ENCODE measurements around the gene HOOK2. TPM values are rescaled to one million over a fixed set of nuclear protein-coding genes. Genes with fewer than 3 reads are reported as not detected.

Gene HOOK2
- total and polyA plus RNA-seq, 4 donors = 39.8 to 67.4 (median 50.6) TPM

DNA sequence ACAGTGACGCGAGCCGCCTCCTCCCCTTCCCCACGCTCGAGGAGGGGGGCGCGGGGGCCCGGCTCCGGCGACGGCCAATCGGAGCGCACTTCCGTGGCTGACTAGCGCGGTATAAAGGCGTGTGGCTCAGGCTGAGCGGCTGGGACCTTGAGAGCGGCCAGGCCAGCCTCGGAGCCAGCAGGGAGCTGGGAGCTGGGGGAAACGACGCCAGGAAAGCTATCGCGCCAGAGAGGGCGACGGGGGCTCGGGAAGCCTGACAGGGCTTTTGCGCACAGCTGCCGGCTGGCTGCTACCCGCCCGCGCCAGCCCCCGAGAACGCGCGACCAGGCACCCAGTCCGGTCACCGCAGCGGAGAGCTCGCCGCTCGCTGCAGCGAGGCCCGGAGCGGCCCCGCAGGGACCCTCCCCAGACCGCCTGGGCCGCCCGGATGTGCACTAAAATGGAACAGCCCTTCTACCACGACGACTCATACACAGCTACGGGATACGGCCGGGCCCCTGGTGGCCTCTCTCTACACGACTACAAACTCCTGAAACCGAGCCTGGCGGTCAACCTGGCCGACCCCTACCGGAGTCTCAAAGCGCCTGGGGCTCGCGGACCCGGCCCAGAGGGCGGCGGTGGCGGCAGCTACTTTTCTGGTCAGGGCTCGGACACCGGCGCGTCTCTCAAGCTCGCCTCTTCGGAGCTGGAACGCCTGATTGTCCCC, 16.1 kb upstream of the HOOK2 start, which contains the start of gene JUNB:
Gene JUNB, plus strand, starts transcription at position 142 of the 706 bp plus-strand sequence. Its CDS starts 286 bp downstream, at position 428.
- DNase-seq (peak; percentile 97 to 98 (median 98)), ATAC-seq (ENCODE audit: insufficient read depth, low FRiP score) (peak; percentile 42)
- H3K4me3 ChIP-seq = peak within 1 kb of the TSS; percentile 95
- peak within 1 kb of the TSS; percentile 98 to 100 for H3K27ac ChIP-seq (ENCODE audit: low read depth in 1 of 2, low read length in 1 of 2)
- no peaks in the 10 kb centered on the region for H3K9me3 ChIP-seq (ENCODE audit: control insufficient read depth in 4 of 4, insufficient read depth in 3 of 4, low read length in 3 of 4)
- peaks cover 0 to 64% (median 21%) of the 10 kb centered on the region in 5 donors for H3K4me1 ChIP-seq (ENCODE audit: control insufficient read depth in 5 of 5, insufficient read depth in 5 of 5, low read length in 5 of 5)
- H3K36me3 ChIP-seq (ENCODE audit: control insufficient read depth in 4 of 4, insufficient read depth in 4 of 4, low read length in 4 of 4) = no peaks in the 10 kb centered on the region
- no peaks in the 10 kb centered on the region for H3K27me3 ChIP-seq (ENCODE audit: control insufficient read depth in 3 of 3, insufficient read depth in 3 of 3, low read length in 2 of 3)
- H3K9ac ChIP-seq (ENCODE audit: insufficient read depth in 1 of 2, low read length in 2 of 2) = peak within 1 kb of the TSS; percentile 63 to 85
- whole genome bisulfite sequencing, 2 donors = 0 to 1% methylated on average over 73 of the region's 73 CpGs
- TF ChIP-seq, protein P1, sequence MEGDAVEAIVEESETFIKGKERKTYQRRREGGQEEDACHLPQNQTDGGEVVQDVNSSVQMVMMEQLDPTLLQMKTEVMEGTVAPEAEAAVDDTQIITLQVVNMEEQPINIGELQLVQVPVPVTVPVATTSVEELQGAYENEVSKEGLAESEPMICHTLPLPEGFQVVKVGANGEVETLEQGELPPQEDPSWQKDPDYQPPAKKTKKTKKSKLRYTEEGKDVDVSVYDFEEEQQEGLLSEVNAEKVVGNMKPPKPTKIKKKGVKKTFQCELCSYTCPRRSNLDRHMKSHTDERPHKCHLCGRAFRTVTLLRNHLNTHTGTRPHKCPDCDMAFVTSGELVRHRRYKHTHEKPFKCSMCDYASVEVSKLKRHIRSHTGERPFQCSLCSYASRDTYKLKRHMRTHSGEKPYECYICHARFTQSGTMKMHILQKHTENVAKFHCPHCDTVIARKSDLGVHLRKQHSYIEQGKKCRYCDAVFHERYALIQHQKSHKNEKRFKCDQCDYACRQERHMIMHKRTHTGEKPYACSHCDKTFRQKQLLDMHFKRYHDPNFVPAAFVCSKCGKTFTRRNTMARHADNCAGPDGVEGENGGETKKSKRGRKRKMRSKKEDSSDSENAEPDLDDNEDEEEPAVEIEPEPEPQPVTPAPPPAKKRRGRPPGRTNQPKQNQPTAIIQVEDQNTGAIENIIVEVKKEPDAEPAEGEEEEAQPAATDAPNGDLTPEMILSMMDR (IDR thresholded peaks at IDR 0.05; ENCODE audit: control extremely low read depth, extremely low read depth) = no peak

DNA sequence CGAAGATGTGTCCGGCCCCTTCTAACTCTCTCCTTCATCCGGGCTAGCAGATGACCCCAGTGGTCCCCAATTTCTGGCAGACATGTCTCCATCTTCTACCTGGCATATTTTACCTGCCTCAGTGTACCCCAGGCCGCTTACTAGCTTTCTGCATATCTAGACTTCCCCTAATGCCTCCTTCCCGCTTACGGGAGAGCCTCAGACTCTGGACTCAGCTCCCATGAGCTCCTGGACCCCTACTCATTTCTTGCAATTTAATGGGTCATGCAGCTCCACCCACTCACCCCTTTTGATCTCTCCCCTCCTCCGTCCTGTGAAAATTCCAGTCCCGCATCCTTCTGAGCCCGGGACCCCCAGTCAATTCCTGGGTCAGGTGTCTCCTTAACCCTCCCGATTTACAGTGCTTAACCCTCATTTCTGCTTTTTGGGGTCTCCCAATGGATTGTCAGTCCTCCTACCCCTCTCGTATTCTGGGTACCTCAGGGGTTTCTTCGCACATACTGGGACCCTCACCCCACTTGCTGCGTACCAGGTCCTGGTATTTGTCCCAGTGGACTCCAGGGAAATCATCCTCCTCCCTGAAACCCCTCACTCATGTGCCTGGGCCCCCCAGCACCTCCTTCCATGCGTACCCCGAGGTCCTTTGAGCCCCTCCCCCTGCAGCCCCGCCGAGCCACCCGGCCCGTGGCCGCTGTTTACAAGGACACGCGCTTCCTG, 15.4 kb upstream of the HOOK2 start:
- H3K36me3 ChIP-seq (ENCODE audit: control insufficient read depth in 4 of 4, insufficient read depth in 4 of 4, low read length in 4 of 4) = no peaks in the 10 kb centered on the region
- ATAC-seq (ENCODE audit: insufficient read depth, low FRiP score) = no peak
- H3K27me3 ChIP-seq (ENCODE audit: control insufficient read depth in 3 of 3, insufficient read depth in 3 of 3, low read length in 2 of 3) = no peaks in the 10 kb centered on the region
- H3K4me1 ChIP-seq (ENCODE audit: control insufficient read depth in 5 of 5, insufficient read depth in 5 of 5, low read length in 5 of 5) = peaks cover 0 to 65% (median 23%) of the 10 kb centered on the region in 5 donors
- WGBS, 2 donors = 0 to 1% methylated on average over 20 to 22 of the region's 22 CpGs
- H3K9me3 ChIP-seq (ENCODE audit: control insufficient read depth in 4 of 4, insufficient read depth in 3 of 4, low read length in 3 of 4) = no peaks in the 10 kb centered on the region
- H3K4me3 ChIP-seq = peak overlapping the region; percentile 60
- TF ChIP-seq, protein P1 (IDR thresholded peaks at IDR 0.05; ENCODE audit: control extremely low read depth, extremely low read depth) = no peak
- peak in 1 of 3 donors; percentile 41 for DNase-seq
- peak overlapping the region; percentile 42 to 85 for H3K9ac ChIP-seq (ENCODE audit: insufficient read depth in 1 of 2, low read length in 2 of 2)
- peak overlapping the region; percentile 98 to 100 for H3K27ac ChIP-seq (ENCODE audit: low read depth in 1 of 2, low read length in 1 of 2)

GRCh38 chr19:12789904-12790619, 14.7 kb upstream of the HOOK2 start:
- TF ChIP-seq, protein P1 (IDR thresholded peaks at IDR 0.05; ENCODE audit: control extremely low read depth, extremely low read depth) = no peak
- ATAC-seq (ENCODE audit: insufficient read depth, low FRiP score) (peak; percentile 57), DNase-seq (peak; percentile 97 to 98 (median 97))
- Histone ChIP-seq H3K27me3 (ENCODE audit: control insufficient read depth in 3 of 3, insufficient read depth in 3 of 3, low read length in 2 of 3) (no peaks in the 10 kb centered on the region), H3K9me3 (ENCODE audit: control insufficient read depth in 4 of 4, insufficient read depth in 3 of 4, low read length in 3 of 4) (no peaks in the 10 kb centered on the region), H3K4me3 (peak overlapping the region; percentile 60), H3K9ac (ENCODE audit: insufficient read depth in 1 of 2, low read length in 2 of 2) (peak overlapping the region; percentile 42 to 85), H3K36me3 (ENCODE audit: control insufficient read depth in 4 of 4, insufficient read depth in 4 of 4, low read length in 4 of 4) (no peaks in the 10 kb centered on the region), H3K4me1 (ENCODE audit: control insufficient read depth in 5 of 5, insufficient read depth in 5 of 5, low read length in 5 of 5) (peaks cover 0 to 72% (median 30%) of the 10 kb centered on the region in 5 donors), H3K27ac (ENCODE audit: low read depth in 1 of 2, low read length in 1 of 2) (peak overlapping the region; percentile 98 to 100)
- 0 to 1% methylated on average over 50 to 56 of the region's 56 CpGs for WGBS, 2 donors

Measured in lung (tissue), 12 donors.